Sigmoid colon (tissue), 7 donors: Measurements from ENCODE around the gene EIF1. TPM values are rescaled to one million over a fixed set of nuclear protein-coding genes. Genes with fewer than 3 reads are reported as not detected.
"Not testable (repeated sequence)": the region's sequence is repeated elsewhere in the genome, so short reads cannot be mapped to it uniquely, and the experiment has no call there.

Experiments
- DNase-seq: peaks from one replicate; pipeline ENCODE4 v3.0.0-alpha.2; 2019
- H3K27ac ChIP-seq, 4 donors: fragments of 200-600 bp; sonication (generic); one replicate each; pipeline ENCODE4 v1.5.1; 2016 to 2019; ENCODE audit warnings: mild to moderate bottlenecking in 1 of 4
- H3K27me3 ChIP-seq, 3 donors: fragments of 200-600 bp; sonication (generic); one replicate each; pipeline ENCODE4 v1.5.1; 2019; ENCODE audit warnings: mild to moderate bottlenecking in 1 of 3
- H3K36me3 ChIP-seq, 4 donors: fragments of 200-600 bp; sonication (generic); one replicate each; pipeline ENCODE4 v1.5.1; 2016 to 2019
- H3K4me1 ChIP-seq, 4 donors: fragments of 200-600 bp; sonication (generic); one replicate each; pipeline ENCODE4 v1.5.1; 2017 to 2019
- H3K4me3 ChIP-seq, 4 donors: fragments of 200-600 bp; sonication (generic); one replicate each; pipeline ENCODE4 v1.5.1; 2017 to 2019; ENCODE audit warnings: mild to moderate bottlenecking in 2 of 4, moderate library complexity in 1 of 4
- H3K9me3 ChIP-seq, 4 donors: fragments of 200-600 bp in 3 of 4; sonication (generic) in 3 of 4; one replicate each; pipeline versions ENCODE4 v1.5.1 to v1.6.1; 2013 to 2019
- EP300 ChIP-seq, 4 donors: sonication (generic); formaldehyde crosslinking; IDR thresholded peaks; one replicate each; pipeline ENCODE4 v1.6.1; 2017; ENCODE audit warnings: antibody characterized with exemption in 4 of 4
- POLR2A ChIP-seq, 2 donors: fragments of 450-650 bp; IDR thresholded peaks; one replicate each; pipeline ENCODE4 v1.6.1; 2016; ENCODE audit warnings: antibody characterized with exemption in 2 of 2, mild to moderate bottlenecking in 2 of 2, moderate library complexity in 2 of 2
- POLR2AphosphoS5 ChIP-seq, 4 donors: sonication (generic); formaldehyde crosslinking; IDR thresholded peaks; one replicate each; pipeline ENCODE4 v1.6.1; 2017; ENCODE audit warnings: antibody characterized with exemption in 4 of 4
- WGBS, 2 donors: extraction: QIAGEN DNeasy Blood & Tissue Kit; methylation state at CpG; one replicate each; pipeline ENCODE4 v1.1.7; 2013; 5-methylcytosine and 5-hydroxymethylcytosine counted together
- intact Hi-C: fragments of 100-400 bp; cut with DNase I; formaldehyde crosslinking; loops from one replicate; pipeline ENCODE4 v1.15.1; 2023
- polyA plus RNA-seq, 3 donors: library from polyadenylated mRNA; stranded (reverse); fragments of 200-250 nt; gene quantifications; one replicate each; pipeline ENCODE4 v1.2.3, GENCODE V29; 2013
- total RNA-seq, 4 donors: library from RNA; depleted of rRNA; stranded (reverse); fragments of >200 nt; gene quantifications; one replicate each; pipeline ENCODE4 v1.1.0, GENCODE V29; 2016
- TF ChIP-seq, protein P1 (sequence below), 4 experiments: fragments of 450-650 bp in 3 of 4; fragments of 200-600 bp in 1 of 4; IDR thresholded peaks; one replicate each; pipeline ENCODE4 v1.5.1; 2016 to 2019; ENCODE audit warnings: antibody characterized with exemption in 4 of 4, mild to moderate bottlenecking in 3 of 4, moderate library complexity in 2 of 4
- donor health status: healthy with polysubstance abuse.
- donor health status: Bipolar disorder and iron deficiency.
- donor health status: healthy.

The EIF1 gene
- total and polyA plus RNA-seq, 7 donors, result 246 to 572 (median 481) TPM

DNA sequence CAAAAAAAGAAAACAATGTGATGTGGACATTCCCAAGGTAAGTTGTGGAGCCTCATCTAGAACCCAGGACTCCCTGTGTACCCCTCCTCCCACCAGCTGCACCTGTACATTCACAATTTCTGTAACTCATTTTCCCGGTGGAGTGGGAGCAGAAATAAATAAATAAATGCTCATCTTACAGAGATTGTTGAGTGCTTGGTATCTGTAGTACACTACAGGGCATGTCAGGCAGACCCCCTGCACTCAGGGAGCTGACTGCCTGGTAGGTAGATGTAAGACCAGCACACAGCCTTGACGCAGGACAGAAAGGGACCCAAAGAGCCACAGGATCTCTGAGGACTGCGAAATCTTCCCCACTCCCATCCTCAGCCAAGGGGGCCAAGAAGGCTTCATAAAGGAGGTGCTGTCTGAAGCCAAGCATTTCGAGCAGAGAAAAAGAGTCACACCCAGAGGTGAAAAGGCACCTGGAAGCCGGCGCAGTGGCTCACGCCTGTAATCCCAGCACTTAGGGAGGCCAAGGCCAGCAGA is 6.5 kb downstream of the EIF1 start:
- peak overlapping the region; percentile 33 to 70 (median 54) for H3K27ac ChIP-seq
- H3K27me3 ChIP-seq, result no peaks in the 10 kb centered on the region
- H3K4me1 ChIP-seq, result peaks cover 0 to 45% (median 40%) of the 10 kb centered on the region in 4 donors
- no peaks in the 10 kb centered on the region for H3K9me3 ChIP-seq
- H3K4me3 ChIP-seq, result no peak overlapping the region
- peaks cover 39 to 53% (median 45%) of the 10 kb centered on the region in 4 donors for H3K36me3 ChIP-seq
- intact Hi-C loops, result no loop called here
- TF ChIP-seq POLR2A (IDR thresholded peaks at IDR 0.05) (no peak), EP300 (IDR thresholded peaks at IDR 0.05) (no peak)
- 85 to 86% methylated on average over 7 of the region's 7 CpGs for whole genome bisulfite sequencing, 2 donors
- no peak for DNase-seq

- TF ChIP-seq EP300 (IDR thresholded peaks at IDR 0.05), result no peak
- TF ChIP-seq, protein P1, sequence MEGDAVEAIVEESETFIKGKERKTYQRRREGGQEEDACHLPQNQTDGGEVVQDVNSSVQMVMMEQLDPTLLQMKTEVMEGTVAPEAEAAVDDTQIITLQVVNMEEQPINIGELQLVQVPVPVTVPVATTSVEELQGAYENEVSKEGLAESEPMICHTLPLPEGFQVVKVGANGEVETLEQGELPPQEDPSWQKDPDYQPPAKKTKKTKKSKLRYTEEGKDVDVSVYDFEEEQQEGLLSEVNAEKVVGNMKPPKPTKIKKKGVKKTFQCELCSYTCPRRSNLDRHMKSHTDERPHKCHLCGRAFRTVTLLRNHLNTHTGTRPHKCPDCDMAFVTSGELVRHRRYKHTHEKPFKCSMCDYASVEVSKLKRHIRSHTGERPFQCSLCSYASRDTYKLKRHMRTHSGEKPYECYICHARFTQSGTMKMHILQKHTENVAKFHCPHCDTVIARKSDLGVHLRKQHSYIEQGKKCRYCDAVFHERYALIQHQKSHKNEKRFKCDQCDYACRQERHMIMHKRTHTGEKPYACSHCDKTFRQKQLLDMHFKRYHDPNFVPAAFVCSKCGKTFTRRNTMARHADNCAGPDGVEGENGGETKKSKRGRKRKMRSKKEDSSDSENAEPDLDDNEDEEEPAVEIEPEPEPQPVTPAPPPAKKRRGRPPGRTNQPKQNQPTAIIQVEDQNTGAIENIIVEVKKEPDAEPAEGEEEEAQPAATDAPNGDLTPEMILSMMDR (IDR thresholded peaks at IDR 0.05), result peak; percentile 35 to 77 (median 64)
- intact Hi-C loops, result no loop called here
- no peaks in the 10 kb centered on the region for H3K9me3 ChIP-seq
- WGBS, 2 donors, result 50 to 53% methylated on average over 11 of the region's 11 CpGs
- H3K4me1 ChIP-seq, result peaks cover 0 to 35% (median 30%) of the 10 kb centered on the region in 4 donors
- H3K4me3 ChIP-seq, result no peak overlapping the region
- H3K27me3 ChIP-seq, result no peaks in the 10 kb centered on the region
- peak; percentile 82 for DNase-seq
- peaks cover 29 to 44% (median 35%) of the 10 kb centered on the region in 4 donors for H3K36me3 ChIP-seq
- peak overlapping the region; percentile 33 to 70 (median 54) for H3K27ac ChIP-seq
Observed at GRCh38 chr17:41695954-41696757, 7.5 kb downstream of the EIF1 start.

DNA sequence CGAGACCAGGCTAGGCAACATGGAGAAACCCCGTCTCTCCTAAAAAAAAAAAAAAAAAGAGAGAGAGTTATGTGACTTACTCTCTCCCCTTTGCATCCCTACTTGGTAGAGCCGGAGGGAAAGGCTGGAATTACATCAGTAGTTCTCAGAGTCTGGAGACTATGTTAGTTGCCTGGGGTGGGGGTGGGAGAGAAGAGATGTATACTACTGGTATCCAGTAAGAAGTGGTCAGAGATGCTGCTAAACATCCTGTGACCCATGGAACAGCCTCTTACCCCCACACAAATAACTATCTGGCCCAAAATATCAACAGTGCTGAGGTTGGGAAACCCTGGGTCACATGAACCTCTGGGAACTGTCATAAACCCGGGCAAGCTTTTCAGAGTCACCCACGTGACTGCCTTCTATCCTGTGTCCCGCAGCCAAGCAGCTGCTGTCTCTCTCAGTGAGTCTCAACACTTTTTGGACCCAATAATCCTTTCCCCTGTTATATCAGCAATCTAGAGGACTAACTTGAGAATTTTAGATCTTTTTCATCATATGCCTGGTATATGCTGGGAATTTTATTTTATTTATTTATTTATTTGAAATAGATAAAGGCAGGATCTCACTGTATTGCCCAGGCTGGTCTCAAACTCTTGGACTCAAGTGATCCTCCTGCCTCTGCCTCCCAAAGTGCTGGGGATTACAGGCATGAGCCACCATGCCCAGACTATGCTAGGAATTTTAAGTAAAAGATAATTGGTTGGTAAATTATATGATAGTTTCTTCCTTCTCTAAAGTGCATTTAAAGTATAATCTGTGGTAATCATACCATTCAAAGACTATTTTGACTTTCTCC is 8.7 kb downstream of the EIF1 start:
- TF ChIP-seq EP300 (IDR thresholded peaks at IDR 0.05) (peak in 1 of 4 donors; percentile 66), POLR2AphosphoS5 (IDR thresholded peaks at IDR 0.05) (peak in 3 of 4 donors; percentile 51 to 86 (median 59))
- TF ChIP-seq, protein P1 (IDR thresholded peaks at IDR 0.05), result no peak
- Histone ChIP-seq H3K4me3 (no peak overlapping the region), H3K4me1 (peaks cover 0 to 25% (median 20%) of the 10 kb centered on the region in 4 donors), H3K9me3 (no peaks in the 10 kb centered on the region), H3K27ac (peak overlapping the region; percentile 33 to 70 (median 54)), H3K27me3 (no peaks in the 10 kb centered on the region), H3K36me3 (peaks cover 17 to 32% (median 25%) of the 10 kb centered on the region in 4 donors)
- intact Hi-C loops, result no loop called here
- DNase-seq, result peak; percentile 95
- WGBS, 2 donors, result 17 to 45% methylated on average over 6 of the region's 6 CpGs

DNA sequence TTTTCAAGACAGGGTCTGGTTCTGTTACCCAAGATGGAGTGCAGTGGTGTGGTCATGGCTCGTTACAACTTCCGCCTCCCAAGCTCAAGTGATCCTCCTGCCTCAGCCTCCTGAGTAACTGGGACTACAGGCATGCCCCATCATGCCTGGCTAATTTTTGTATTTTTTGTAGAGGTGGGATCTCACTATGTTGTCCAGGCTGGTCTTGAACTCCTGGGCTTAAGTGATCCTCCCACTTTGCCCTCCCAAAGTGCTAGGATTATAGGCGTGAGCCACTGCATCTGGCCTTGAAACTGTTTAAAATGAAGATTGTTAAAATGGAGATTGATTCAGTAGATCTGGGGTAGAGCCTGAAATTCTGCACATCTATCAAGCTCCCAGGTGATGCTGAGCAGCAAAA is 12.2 kb downstream of the EIF1 start:
- WGBS, 2 donors, result 86 to 88% methylated on average over 3 of the region's 3 CpGs

DNA sequence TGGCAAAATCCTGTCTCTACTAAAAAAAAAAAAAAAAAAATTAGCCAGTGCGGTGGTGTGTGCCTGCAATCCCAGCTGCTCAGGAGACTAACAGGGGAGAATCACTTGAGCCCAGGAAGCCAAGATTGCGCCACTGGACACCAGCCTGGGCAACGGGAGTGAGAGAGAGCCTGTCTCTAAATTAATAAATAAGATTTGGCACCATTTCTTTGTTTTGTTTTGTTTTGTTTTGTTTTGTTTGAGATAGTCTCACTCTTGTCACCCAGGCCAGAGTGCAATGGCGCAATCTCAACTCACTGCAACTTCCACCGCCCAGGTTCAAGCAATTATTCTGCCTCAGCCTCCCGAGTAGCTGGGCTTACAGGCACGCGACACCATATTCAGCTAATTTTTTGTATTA is 14.0 kb downstream of the EIF1 start:
- Histone ChIP-seq H3K4me1 (peaks cover 0 to 2% (median under 1%) of the 10 kb centered on the region in 4 donors), H3K36me3 (no peaks in the 10 kb centered on the region), H3K4me3 (no peak overlapping the region), H3K9me3 (no peaks in the 10 kb centered on the region), H3K27me3 (no peaks in the 10 kb centered on the region), H3K27ac (no peak overlapping the region)
- intact Hi-C loops, result no loop called here
- 82 to 92% methylated on average over 8 of the region's 8 CpGs for WGBS, 2 donors
- DNase-seq, result no peak
- TF ChIP-seq POLR2A (IDR thresholded peaks at IDR 0.05) (no peak), POLR2AphosphoS5 (IDR thresholded peaks at IDR 0.05) (no peak), EP300 (IDR thresholded peaks at IDR 0.05) (no peak)
- TF ChIP-seq, protein P1 (IDR thresholded peaks at IDR 0.05), result no peak

More for the DNA sequence above, 12.2 kb downstream of the EIF1 start:
- H3K36me3 ChIP-seq, H3K27me3 ChIP-seq, H3K9me3 ChIP-seq, DNase-seq, H3K4me3 ChIP-seq, intact Hi-C loops, H3K27ac ChIP-seq: not testable (repeated sequence)
- H3K4me1 ChIP-seq, result peaks cover 0 to 19% (median 18%) of the 10 kb centered on the region in 4 donors
